HG02938 (cell line): Measurements from ENCODE around the gene FAM20C.
"Not testable (repeated sequence)": the region's sequence is repeated elsewhere in the genome, so short reads cannot be mapped to it uniquely, and the experiment has no call there.

ENCODE experiments used
- ATAC-seq: cut with Tn5 transposase; IDR thresholded peaks from one replicate; pipeline ENCODE4 v1.9.1; 2021; ENCODE audit warnings: mild to moderate bottlenecking, moderate library complexity; ENCODE audit not compliant: unreplicated experiment

FAM20C gene

DNA sequence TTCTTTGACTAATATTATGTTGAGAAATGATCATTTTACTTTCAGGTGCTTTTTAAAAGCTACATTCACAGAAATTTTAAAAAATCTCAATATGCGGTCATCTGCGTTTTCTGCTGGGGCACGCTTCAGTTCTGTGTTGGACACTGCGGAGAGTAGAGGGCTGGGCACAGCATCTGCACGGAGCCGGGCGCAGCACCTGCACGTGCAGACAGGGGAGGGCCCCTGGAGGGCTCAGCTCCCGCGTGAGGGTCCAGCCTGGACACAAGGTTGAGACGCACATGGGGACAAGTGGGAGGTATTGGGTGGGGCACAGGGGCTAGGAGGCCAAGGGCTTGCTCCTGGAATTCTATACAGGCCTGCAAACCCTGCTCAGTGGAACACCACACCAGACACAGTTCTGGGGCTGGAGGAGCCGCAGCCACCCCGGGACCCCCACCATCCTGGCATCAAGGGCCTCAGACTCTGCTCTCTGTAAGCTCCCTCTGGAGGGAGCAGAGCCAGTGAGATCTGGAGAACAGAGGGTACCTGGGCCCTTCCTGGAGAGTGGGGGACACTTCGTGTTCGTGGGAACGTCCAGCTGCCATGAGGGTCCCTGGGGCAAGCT lies 20.4 kb upstream of the FAM20C start:
- no peak for ATAC-seq

- ATAC-seq = no peak
These were observed 19.0 kb upstream of the FAM20C start for GRCh38 chr7:173209-173918.

DNA sequence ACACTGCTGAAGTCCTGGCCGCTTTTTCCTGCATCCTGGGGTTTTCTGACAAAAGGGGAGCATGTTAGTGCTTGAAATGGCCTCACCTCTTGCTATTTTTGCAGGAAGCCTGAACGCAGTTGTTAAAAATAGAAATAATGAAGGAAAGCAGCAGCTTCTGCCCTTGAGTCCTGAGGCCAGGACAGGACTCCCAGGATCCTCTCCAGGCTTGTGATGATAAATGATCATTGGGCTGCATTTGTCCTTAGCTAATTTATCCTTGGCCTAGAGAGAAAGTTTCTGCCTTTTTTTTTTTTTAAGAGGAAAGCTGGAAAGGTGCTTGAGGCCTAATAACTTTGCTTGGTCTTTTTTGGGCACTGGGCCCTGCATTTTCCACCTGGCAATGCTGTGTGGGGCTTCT lies 17.7 kb upstream of the FAM20C start:
- no peak for ATAC-seq

- ATAC-seq = no peak
These were observed 16.4 kb upstream of the FAM20C start for GRCh38 chr7:175955-176354.

GRCh38 chr7:176381-176780 lies 16.0 kb upstream of the FAM20C start:
- no peak for ATAC-seq

DNA sequence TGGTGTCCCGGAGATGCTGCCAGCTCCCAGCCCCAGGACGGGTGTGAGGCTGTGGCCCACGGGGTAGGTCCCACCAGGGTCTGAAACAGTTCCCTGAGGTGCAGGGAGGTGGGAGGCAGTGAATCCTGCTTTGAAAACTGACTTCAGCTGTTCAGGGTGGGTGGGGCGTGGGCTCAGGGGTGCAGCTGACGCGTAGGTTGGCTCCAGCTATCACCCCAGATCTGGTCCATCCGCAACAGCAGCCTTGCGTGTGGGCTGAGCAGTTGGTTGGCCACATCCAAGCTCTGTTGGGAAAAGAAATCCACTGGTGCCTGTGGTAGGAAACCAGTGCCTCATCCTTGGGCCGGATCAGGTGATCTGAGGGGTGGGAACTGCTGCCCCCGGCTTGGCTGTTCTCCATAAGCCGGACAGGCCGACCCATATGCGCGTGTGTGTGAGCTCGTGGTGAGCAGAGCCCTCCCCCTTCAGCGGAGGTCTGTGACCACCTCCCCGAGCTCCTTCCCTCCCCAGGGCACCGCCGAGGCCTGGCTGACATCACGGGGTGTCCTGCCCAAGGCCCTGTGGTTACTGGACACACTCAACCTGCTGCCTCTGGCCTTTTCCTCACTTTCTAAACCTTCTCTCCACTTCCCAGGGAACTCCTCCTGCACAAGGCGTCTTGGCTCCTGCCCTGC lies 15.4 kb upstream of the FAM20C start:
- no peak for ATAC-seq

DNA sequence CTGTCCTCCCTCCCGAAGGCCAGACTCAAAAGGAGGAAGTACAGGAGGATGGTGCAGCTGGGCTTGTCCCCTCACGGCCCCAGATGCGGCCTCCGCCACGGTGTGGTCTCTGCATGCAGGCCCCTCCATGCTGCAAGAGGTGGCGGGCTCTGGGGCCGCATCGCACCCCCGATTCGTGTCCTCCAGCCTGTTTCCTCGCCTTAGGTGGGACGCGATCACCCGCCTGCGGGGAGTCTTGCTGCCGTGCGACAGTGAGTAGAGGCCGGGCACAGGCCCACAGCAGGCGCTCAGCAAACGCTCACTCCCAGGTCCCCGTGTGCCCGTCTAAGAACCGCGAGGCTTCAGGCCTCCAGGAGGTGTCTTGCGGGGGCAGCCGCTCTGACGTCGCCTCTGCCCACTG lies 13.9 kb upstream of the FAM20C start:
- ATAC-seq = no peak

DNA sequence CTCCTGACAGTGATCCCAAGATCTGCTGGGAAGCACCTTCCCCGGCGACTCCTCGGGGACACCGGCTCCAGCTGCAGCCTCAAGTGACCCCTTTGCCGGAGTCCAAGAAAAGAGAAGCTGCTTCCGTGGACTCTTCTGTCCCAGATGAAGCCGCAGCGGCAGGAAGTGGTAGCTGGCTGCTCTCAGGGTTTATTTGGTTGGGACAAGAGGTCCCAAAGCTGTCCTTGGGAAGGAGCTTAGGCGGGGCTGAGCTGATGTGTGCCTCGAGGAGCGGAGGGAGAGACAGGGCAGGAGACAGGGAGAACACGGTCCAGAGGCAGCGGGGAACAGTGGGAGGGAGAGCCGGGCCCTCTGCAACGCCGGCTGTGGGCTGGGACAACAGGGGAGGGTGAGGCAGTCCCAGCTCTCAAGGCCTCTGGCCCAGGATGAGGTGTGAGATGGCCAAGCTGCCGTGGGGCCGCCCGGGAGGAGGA lies 13.1 kb upstream of the FAM20C start:
- ATAC-seq = no peak

GRCh38 chr7:179948-180694 lies 12.2 kb upstream of the FAM20C start:
- ATAC-seq = no peak

GRCh38 chr7:181738-182137 lies 10.6 kb upstream of the FAM20C start:
- no peak for ATAC-seq

DNA sequence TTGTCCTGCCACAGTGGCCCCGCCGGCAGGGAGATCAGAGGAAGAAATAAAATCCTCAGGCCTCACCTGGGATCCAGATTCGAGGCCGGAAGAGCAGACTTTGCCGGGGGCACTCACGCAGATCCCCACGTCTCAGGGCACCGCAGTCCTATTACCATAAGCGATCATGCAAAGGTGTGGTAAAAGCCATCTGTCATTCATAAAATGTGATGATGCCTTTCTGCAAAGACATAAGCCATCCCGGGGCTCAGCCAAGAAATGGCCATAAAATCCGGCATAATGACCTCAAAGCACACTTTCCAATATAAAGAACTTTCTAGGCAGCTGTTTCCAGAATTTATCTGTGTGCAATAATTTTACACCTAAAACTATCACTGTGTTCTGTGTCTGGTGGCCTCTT lies 9.9 kb upstream of the FAM20C start:
- not testable (repeated sequence) for ATAC-seq

DNA sequence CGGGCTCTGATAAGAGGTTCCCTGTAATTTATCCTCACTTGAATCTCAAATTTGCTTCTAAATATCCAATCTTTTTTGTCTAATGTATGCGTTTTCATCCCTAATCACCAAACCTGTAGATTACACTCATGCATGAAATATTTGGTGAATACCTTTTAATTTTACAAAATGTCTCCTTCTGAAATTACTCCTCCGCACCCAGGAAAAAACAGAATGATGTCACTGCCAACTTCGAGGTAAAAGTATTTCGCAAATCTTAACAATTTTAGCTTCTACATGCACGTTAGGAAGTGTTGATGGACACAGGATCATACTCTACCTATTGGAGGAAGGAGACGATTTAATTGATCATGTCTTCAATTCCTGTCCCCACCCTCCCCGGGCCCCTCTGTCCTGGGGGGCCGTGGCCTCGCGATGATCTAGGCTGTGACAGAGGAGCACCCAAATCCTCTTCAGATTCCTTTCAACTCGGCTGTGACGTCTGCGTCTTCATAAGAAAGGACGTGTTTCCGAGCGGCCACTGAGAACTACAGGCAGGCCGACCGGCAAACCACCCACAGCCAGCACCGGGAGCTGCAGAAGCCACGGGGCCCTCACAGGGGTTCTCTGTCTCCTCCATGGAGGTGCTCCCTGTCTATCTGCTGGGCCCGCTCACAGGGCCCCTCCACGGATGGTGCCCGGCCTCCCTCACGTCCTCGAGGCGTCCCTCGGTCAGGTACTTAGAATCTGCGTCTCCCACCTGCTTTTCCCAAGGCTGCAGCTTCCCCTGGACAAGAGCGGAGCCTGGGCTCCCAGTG lies 8.7 kb upstream of the FAM20C start:
- ATAC-seq = no peak

DNA sequence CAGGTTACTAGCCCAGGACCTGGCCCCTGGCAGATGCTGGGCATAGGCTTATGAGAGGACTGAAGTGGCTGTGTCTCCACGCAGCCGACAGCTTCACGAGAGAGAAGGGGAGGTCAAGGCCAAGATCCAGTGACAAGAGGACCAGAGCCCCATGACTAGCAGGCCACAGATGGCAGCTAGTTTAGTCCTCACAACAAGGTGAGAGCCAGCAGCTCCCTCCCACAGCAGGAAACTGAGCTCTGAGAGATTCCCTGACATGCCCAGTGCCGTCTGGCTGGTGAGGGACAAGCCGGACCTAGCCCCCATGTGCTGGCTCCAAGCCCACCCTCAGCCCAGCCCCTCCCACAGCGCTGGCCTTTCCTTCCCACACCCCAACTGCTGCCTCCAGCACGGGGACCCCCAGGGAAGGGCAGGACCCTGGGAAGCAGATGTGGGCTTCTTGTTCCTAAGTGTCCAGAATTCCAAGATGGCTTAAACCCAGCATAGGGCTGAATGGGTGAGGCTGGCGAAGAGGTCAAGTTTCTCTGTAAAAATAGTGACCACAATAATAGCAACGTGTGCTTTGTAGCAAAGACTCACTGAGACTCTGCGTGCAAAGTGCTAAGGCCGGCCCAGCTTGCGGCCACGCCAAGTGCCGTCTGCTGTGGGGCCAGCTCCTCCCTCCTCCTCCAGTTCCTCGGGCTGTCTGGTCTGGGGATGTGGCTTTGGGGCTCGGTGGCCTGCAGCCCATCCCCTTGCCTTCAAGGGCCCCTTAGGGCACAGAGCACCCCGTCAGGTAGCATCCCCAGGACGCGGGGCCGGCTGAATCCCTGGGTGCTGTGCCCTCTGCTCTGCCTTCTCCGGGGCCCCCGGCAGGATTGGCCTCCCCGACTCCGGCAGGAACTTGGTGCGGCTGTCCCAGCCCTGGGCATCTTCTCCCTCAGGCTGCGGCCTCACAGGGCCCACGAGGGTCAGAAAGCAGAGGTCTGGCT lies 7.8 kb upstream of the FAM20C start:
- ATAC-seq = no peak

- ATAC-seq = no peak
These were observed 5.8 kb upstream of the FAM20C start for GRCh38 chr7:186516-187113.

DNA sequence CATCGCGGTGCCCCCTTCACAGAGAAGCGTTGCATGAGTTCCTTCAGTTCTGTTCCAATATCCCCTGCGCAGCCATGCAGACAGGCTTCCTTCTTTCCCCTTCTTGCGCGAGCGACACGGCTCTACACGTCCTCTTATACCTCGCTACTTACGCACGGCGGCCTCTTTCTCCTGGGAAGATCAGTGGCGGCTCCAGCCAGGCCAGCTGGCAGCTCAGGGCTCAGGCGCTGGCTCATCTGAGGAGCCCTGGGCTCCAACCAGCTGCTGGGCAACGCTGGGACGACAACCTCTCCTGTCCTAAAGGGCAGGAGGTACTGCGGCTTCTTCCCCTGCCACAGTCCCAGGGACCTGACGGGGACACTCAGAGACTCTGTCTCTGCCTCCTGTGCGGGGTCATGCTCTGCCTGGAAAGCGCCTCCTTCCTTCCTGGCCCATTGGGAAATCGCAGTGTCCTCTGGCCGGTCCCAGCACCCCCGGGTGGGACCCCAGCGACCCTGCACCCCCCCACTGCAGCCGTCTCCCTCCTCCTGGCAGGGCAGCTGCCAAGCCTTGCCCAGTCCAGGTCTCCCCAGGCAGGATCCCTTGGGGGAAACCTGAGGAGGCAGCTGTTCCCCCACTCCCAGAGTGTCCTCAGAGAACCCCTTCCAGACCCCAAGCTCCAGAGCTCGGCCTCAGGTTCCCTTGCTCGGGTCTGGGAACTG lies 5.0 kb upstream of the FAM20C start:
- ATAC-seq = no peak

GRCh38 chr7:188174-188573 lies 4.2 kb upstream of the FAM20C start:
- no peak for ATAC-seq

DNA sequence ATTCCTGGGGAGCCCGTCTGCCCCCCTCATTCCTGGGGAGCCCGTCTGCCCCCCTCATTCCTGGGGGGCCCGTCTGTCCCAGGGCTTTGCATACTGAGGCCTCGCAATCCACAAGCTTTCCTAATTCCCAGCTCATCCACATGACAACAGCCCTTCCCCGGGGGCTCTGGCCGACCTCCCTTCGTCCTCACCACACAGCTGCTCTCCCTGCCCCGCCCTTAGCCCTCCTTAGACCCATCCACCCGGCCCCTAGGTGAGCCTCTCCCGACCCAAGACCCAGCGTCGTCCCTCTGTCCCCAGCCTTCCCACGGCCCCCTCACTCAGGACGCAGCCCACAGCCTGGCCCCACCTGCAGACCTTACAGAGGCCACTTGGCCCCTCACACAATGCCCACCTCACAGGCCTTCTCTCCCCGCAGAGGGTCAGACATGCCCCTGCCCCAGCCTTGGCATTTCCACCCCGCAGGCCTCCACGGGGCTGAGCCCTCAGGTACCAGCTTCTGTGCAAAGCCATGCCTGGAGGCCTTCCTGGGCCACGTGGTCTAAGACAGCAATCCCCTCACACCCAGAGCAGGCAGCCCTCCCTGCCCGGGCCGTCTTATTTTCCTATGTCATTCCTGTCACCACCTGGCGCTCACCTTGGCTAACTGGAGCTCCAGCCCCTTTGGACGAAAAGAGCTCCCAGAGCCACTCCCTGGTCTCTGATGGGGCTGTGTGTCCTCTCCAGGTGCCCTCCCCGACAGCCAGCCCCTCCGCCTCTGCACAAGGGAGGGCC lies 3.5 kb upstream of the FAM20C start:
- ATAC-seq = no peak

GRCh38 chr7:189719-190118 lies 2.7 kb upstream of the FAM20C start:
- ATAC-seq = no peak
